Fibroblast of gingiva (primary cell): ENCODE results near the gene CLEC11A.

Source experiments
- DNase-seq: peaks from one replicate; pipeline ENCODE4 v3.0.0-alpha.2; 2011; ENCODE audit warnings: low read depth

Gene CLEC11A, protein sequence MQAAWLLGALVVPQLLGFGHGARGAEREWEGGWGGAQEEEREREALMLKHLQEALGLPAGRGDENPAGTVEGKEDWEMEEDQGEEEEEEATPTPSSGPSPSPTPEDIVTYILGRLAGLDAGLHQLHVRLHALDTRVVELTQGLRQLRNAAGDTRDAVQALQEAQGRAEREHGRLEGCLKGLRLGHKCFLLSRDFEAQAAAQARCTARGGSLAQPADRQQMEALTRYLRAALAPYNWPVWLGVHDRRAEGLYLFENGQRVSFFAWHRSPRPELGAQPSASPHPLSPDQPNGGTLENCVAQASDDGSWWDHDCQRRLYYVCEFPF

DNA sequence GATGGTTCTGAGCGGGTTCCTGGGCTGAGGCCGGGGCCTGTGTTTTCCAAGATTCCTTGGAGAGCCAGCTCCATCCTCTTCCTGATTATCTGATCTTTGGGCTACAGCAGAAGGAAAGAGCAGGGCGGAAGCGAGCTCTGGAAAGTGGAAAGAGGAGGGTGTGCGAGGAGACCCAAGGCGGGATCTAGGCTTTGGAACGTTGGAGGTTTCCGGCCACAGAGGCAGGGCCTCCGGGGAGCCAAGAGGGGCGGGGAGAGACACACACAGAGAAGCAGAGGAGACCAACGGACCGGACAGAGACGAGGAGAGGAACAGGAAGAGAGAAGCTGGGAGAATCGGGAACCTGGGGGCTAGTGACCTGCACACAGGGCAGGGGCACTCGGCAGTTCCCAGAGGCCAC lies at the start of gene CLEC11A:
Gene CLEC11A, plus strand, starts transcription at position 296 of the 400 bp plus-strand sequence. CDS start 162 bp downstream, outside the sequence.
- DNase-seq = peak; percentile 77

DNA sequence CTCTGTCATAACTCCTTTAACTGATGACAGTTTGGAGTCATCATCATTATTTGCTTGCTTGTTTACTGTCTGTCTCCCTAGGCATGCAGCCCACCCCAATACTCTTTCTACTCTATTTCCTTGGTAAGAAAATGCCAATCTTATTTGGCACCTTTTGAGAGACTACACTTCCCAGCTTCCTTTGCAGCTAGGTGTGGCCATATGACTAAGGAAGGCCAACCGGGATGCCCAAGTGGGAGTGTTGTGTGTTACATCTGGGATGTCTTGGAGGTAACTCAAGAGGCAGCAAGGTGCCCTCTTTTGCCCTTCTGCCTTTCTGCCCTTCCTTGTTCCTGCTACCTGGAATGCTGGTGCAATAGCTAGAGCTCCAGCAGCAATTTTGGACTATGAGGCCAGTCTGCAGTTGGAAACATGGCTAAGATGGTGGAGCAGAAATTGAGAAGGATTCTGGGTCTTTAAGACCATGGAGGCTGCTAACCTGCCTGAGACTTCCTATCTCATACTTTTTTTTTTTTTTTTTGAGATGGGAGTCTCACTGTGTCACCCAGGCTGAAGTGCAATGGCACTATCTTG lies 46.5 kb upstream of the CLEC11A start:
- DNase-seq = no peak

DNA sequence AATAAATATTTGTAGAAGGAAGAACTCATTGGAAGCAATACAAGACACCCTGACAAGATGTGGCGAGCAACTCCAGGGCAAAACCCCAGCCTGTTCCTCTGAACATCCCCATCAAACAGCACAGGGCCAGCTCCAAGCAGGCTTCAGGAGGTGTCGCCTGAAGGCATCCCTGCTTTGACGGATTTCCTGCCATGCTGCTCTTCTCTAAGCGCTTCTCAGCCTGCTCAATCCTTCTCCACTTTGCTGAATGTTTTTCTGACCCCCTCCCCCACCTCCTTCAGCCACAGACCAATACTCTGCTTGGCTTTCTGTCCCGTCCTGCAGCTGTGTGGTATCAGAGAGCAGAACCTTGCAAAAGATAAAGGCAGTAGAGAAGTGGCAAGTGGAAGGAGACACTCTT lies 45.5 kb upstream of the CLEC11A start:
- no peak for DNase-seq

DNA sequence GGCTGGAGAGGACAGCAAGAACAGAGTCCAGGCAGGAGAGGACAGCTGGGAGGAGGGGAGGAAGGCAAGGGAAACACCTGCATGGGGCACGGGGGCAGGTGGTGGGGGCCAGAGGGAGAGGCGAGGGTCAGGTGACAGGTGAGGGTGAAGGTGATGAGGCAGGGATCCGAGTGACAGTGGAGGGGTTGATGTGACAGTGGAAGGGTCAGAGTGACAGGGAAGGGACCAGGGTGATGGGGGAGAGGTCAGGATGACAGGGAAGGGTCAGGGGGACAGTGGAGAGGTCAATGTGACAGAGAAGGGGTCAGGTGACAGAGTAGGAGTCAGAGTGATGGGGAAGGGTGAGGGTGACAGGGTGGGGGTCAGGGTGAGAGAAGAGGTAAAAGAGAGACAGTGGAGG lies 44.8 kb upstream of the CLEC11A start:
- DNase-seq = no peak

DNA sequence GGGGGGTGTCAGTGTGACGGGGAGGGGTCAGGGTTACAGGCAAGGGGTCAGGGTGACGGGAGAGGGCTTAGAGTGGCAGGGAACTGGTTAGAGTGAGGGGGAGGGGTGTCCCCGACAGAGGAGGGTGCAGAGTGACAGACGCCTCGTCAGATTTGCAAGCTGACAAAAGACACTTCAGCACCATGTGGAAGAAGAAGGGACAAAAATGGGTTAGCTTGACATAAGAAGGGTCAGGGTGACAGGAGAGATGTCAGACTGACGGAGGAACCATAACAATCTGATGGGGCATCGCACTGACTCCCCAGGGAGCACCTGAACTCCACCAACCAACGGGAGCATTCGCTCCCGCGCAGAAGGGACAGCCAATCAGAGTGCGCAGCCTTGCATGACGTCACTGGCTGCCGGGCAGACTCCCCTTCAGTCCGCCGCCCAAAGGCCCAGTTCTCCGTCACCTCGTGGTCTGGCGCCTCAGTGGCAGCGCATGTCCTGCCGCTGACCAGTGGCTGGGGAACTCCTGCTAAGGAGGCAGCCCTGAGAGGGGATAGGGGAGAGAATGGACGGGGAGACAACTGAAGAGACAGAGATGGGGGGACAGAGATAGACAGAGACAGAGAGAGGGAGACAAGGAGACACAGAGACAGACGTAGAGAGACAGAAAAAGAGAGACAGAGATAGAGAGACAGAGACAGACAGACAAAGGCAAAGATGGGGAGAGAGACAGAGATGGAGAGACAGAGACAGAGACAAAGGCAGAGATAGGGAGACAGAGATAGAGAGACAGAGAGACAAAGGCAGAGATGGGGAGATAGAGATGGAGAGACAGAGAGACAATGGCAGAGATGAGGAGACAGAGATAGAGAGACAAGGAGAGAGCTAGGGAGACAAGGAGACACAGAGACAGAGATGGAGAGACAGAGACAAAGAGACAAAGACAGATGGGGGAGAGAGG lies 43.7 kb upstream of the CLEC11A start:
- DNase-seq = peak; percentile 35

DNA sequence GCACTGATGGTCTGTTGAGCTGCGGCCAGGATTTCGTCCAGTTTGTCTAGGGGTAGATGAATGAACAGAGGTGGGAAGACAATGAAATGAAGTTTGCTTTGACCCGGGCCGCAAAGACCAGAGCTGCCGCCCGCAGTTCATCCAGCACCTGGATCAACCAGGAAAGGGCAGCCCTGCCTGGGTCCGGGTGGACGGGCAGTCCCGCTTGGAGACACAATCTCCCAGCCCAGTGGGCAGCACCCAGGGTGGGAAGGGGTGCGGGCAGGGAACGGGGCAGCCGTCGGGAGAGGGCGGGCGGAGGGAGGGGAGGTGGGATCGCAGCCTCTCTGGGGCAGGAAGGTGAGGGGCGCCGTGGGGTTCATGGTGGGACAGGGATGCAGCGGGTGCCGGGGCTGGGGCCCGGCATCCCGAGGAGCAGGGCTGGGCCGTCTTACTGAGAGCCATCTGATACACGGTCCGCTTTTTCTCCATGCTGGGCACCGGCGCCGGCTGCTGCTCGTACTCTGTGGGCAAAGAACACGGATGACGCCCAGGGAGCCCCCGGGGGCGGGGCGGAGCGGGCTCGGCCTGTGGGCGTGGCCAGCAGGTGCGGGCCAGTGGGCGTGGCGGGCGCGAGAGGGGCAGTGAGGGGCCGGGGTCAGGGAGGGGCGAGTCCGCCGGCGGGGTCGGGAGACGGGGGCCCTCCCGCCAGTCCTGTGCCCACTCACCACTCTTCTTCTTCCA lies 36.7 kb upstream of the CLEC11A start:
- DNase-seq = no peak

DNA sequence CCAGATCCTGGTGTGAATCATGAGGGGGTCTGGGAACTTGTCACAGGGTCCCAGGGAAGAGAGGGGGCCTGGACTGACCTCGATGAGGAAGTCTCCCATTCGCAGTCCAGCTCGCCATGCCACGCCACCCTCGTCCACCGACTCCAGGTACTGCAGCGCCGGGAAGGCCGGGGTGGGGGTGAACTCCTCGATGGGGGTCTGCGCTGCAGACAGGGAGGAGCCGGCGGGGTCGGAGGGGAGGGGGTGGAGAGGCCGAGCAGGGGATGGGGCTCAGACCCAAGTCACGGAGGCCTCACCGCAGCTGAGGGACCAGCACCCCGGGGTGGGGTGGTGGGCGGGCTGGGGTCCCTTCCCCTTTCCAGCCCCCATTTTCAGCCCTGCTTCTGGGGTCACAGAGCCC lies 34.4 kb upstream of the CLEC11A start:
- DNase-seq = no peak

DNA sequence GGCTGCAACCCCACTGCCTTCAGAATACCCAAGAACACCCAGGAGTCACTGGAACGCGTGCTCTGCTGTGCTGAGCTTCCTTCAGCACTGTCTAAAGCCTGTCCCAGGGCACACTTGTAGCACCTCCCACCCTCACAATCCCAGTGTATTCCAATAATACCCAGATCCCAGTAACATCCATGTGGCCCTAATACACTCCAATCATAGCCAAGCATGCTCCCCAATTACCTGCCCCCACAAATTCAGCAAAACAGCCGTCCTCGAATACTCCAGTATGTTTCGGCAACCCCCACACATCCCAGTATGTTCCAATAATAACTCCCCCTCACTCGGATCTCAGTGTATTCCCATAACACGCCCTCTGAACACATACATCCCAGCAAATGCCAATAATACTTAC lies 32.7 kb upstream of the CLEC11A start:
- DNase-seq = no peak

DNA sequence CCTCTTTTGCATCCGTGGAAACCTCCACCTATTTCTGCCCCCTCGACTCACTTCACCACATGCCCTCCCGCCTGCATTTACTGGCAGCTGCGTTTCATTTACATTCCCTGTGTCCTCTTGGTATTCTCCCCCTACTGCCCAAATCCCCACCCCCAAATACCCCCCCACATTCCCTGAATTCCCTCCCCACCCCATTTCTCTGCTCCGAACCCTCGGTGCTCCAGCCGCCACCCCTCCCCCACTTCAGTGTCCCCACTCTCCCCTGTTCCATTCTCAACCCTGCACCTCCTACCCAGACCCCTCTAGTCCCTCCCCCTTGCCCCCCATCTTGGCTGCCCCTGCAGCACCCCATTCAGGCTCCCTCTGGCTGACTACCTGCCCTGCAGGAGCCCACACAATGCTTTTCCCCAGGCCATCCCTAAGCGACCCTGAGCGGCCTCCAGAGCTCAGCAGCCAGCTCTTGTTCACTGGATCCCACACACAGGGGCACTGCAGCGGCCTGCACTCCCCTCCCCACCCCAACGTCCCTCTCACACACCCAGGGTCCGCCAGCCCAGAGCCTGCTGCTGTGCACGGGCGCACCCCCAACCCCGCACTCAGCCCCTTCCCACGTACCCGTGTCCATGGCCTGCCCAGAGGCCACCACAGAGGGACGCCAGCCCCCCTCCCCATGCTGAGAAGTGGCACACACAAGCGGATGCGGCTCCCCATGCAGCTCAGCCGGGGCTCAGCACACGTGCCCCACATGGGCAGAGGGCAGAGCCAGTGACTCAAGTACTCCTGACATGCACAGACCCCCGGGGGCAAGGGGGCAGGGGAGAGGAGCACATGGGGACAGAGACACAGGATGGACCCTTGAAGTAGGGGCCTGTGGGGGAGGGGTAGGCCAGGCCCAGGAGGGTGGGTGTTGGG lies 29.8 kb upstream of the CLEC11A start:
- DNase-seq = no peak

DNA sequence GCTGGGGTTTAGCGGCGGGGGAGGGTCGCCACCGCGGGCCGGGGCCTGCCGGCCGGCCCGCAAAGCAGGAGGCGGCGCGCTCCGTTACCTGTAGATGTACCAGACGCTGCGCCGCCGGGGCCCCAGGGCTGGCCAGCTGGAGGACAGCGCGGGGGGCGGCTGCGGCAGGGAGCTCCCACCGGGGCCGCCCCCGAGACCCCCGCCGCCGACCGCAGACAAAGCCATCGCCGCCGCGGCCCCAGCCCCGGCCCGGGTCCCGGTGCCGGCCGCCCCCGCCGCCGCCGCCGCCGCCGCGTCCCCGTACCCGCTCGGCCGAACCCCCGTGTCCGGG lies 28.4 kb upstream of the CLEC11A start:
- no peak for DNase-seq

DNA sequence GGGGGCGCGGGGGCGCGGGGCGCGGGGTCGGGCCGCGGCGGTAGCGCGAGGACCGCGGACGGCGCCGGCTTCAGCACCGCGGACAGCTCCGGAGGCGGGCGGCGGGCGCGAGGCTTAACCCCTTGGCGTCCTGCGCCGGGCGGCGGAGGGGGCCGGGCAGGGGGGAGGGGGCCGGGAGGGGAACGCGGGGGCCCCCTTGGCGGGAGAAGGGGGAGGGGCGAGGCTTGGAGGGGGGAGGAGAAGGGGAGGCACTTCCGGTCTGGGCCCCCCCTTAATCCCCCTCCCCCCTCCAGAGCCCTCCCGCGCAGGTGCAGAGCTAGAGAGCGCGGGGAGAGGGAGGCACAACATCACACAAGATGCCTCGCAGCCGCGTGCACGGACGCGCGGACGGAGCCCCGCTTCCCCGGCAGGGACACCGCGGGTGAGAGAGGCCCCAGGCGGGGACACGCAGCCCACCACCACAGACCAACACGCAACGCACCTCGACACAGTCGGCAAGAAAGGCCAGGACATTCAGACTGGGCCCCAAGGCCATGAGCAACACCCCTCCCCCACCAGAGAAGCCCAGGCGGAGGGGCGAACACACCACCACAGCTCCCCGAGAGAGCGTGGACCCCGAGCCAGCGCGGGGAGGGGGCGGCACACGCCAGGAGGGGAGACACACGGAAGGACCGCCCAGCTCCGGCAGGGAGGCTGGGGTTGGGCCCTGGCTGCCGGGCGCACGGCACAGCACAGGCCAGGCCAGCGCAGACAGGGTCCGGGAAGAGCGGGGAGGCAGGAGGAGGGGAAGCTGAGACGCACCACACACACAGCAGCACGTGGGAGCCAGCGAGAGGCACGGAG lies 27.7 kb upstream of the CLEC11A start:
- DNase-seq = no peak

DNA sequence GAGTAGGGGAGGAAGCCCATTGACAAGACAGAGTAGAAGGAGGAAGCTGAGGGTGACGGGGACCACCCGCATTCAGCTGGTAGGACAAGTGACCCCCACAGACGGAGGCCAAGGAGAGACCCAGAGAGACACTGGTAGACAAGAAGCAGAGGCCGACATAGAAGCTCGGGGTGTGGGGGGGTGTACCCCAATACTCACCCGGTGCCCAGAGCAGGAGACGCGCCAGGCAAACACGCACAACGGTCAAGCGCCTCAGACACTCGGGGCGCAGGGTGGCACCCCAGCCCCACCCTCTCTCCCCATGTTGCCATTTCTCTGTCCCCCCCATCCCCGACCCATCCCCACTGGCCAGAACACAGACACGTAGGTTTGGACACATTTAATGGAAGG lies 27.1 kb upstream of the CLEC11A start:
- no peak for DNase-seq

DNA sequence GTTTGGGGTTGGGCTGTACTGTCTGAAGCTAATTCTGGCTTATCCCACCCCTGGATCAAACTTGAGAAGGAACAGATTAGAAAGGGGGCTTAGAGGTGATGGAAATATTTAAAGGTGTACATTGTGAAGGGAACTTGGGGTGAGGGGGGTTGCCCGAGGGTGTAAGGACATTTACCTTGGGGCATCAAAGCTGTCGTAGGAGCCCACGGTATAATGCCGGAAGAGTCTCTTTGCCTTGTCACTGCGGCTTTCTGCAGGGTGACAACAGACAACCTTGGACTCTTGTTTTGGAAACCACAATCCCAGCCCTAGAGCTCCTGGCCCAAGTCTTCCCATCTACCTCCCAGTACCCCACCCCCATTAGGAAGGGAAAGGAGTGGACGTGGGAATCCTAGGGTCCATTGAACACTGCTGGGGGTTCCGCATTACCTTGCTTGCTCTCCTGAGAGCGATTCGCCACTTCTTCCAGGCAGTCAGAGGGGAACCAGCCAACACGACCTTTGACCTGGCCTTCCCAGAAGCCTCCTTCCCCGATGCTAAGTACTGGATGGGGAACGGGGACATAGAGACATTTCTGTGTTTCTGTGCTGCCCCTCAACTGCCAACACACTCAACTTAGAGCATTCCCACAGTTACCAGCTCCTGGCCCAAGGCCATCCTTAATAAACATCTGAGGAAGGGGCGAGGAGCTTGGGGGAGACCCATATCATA lies 25.6 kb upstream of the CLEC11A start:
- no peak for DNase-seq

DNA sequence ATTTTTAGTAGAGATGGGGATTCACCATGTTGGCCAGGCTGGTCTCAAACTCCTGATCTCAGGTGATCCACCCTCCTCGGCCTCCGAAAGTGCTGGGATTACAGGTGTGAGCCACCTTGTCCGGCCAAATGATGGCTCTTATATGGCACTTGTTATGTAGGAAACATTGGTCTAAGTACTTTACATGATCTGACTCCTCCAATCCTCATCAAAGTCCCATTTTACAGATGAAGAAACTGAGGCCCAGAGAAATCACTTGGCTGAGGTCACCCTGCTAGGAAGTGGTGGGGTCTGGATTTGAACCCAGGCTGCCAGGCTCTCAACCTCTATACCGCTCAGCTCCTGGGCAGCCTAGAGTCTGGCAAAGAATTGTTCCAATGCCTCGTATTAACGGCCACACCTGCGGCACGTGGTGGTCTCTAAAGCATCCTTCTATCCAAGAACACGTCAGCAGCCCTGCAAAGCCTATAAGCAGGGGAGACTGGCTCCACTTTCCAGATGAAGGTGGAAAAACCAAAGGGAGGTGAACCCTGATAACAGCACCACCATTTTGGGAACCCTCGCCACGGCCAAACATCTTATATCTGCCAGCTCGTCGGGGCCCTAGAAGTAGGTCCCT lies 21.7 kb upstream of the CLEC11A start:
- DNase-seq = no peak

DNA sequence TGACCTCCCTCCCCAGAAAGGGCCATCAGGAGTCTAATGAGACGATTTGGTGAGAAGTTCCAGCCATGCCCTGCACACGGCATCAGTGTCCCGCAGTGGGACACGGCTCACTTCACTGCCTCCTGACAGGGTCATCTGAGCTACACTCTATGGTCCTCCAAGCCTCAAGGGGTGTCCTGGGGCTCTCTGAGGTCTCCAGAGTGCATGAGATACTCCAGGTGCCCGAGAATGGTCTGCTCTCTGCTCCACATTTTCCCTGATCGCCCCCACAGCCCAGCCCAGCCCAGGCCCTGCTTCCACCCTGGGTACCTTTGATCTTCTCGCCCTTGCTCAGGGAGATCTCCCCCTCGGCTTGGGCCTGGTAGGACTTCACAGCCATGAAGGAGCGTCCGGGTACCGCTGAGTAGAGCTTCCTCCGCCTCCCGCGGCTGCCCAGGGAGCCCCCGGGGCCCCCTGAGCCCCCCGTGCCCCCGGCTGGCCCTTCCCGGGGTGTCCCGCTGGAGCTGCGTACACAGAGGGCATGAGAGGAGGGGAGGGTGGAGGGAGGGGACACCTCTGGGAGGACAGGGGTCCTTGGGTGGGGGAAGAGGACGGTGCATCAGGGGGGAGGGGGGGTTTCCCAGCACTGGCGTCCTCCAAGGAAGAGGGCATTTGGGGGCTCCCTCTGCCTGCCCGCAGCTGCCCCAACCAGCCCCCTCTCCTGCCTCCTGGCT lies 20.9 kb upstream of the CLEC11A start:
- DNase-seq = no peak

DNA sequence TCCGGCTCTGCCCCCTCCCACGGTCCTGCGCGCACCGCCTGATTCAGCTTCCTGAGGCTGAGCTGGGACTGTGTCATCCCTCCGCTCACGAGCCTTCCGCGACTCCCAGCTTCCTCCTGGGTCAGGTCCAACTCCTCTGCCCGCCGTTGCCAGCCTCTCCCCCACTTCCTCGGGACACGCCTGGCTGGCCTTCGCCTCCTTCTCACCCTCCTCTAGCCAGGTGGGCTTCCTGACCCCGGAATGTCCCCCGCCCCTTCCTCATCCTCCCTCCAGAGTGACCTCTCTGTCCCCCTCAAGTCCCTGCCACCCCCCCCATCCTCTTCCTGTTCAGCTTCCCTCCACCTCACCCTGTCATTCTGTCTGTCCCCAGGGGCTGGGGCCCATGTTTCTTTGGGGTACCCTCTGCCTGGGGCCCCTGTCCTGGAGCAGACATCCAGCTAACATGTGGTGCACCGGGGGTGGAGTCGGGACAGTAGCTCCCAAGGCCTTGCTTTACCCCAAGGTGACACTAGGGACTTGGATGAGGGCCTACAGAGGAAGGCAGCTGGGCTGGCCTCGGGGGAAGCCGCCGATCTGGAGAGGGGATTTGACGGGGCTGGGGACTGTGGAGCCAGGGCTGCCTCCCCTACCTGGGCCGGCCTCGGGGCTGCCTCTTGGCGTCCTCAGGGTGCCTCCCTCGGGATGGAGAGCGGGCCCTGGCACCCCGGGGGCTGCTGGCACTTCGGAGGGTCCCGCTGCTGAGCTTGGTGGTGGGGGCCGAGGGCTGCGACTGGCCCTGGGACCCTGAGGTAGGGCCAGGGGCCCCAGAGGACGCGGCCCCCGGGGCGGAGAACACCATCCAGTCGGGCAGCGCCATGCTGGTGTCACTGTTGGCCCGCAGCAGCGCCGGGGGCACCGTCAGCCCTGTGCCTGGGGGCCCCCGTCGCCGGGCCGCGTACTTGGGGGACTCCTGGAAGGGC lies 20.0 kb upstream of the CLEC11A start:
- DNase-seq = no peak
